HL-60 (cell line): ENCODE measurements around the gene KIAA1217.

Experiments
- DNase-seq, 2 experiments: peaks; one replicate each; pipeline ENCODE4 v3.0.0-alpha.2; 2010 to 2020; ENCODE audit warnings: low read depth in 1 of 2, low spot score in 1 of 2
- H3K27ac ChIP-seq: fragments of 250-450 bp; sonication (Bioruptor Pico); replicated peaks from 2 replicates; pipeline ENCODE4 v1.5.1; 2020; ENCODE audit warnings: mild to moderate bottlenecking, moderate library complexity
- H3K27me3 ChIP-seq: fragments of 250-450 bp; sonication (Bioruptor Pico); 2 replicates; pipeline ENCODE4 v1.5.1; 2021; ENCODE audit warnings: mild to moderate bottlenecking, moderate library complexity; ENCODE audit not compliant: insufficient read depth, poor library complexity, severe bottlenecking
- H3K4me3 ChIP-seq: replicated peaks from 2 replicates; pipeline ENCODE4 v1.5.1; 2011; ENCODE audit warnings: mild to moderate bottlenecking, control low read depth, low read length; ENCODE audit not compliant: insufficient read depth
- GABPA ChIP-seq: IDR thresholded peaks from 2 replicates; pipeline ENCODE4 v1.6.1; 2012; ENCODE audit warnings: low read depth
- POLR2AphosphoS5 ChIP-seq: IDR thresholded peaks from 2 replicates; pipeline ENCODE4 v1.6.1; 2012; ENCODE audit warnings: low read depth
- REST ChIP-seq: IDR thresholded peaks from 2 replicates; pipeline ENCODE4 v1.6.1; 2012; ENCODE audit warnings: low read depth; ENCODE audit not compliant: insufficient replicate concordance
- SPI1 ChIP-seq: IDR thresholded peaks from 2 replicates; pipeline ENCODE4 v1.6.1; 2012; ENCODE audit warnings: low read depth, mild to moderate bottlenecking, borderline replicate concordance
- TF ChIP-seq, protein P1 (sequence below): IDR thresholded peaks from one replicate; pipeline ENCODE4 v1.5.1; 2011; ENCODE audit warnings: low read length, control low read depth, inconsistent platforms; ENCODE audit not compliant: insufficient read depth

Gene KIAA1217

GRCh38 chr10:24292304-24293293, 83.7 kb downstream of the KIAA1217 start:
- H3K27ac ChIP-seq: no peak overlapping the region
- no peak for DNase-seq
- TF ChIP-seq, protein P1, sequence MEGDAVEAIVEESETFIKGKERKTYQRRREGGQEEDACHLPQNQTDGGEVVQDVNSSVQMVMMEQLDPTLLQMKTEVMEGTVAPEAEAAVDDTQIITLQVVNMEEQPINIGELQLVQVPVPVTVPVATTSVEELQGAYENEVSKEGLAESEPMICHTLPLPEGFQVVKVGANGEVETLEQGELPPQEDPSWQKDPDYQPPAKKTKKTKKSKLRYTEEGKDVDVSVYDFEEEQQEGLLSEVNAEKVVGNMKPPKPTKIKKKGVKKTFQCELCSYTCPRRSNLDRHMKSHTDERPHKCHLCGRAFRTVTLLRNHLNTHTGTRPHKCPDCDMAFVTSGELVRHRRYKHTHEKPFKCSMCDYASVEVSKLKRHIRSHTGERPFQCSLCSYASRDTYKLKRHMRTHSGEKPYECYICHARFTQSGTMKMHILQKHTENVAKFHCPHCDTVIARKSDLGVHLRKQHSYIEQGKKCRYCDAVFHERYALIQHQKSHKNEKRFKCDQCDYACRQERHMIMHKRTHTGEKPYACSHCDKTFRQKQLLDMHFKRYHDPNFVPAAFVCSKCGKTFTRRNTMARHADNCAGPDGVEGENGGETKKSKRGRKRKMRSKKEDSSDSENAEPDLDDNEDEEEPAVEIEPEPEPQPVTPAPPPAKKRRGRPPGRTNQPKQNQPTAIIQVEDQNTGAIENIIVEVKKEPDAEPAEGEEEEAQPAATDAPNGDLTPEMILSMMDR: no peak
- no peak for TF ChIP-seq GABPA
- no peak for TF ChIP-seq POLR2AphosphoS5
- no peak for TF ChIP-seq SPI1
- TF ChIP-seq REST: no peak
- no peaks in the 10 kb centered on the region for H3K27me3 ChIP-seq
- no peak overlapping the region for H3K4me3 ChIP-seq

GRCh38 chr10:24299578-24300260, 90.8 kb downstream of the KIAA1217 start:
- DNase-seq: no peak

More at GRCh38 chr10:24299578-24300260, 90.8 kb downstream of the KIAA1217 start:
- TF ChIP-seq POLR2AphosphoS5: no peak
- TF ChIP-seq, protein P1: no peak
- TF ChIP-seq REST: no peak
- TF ChIP-seq SPI1: no peak
- no peak for TF ChIP-seq GABPA
- Histone ChIP-seq H3K4me3 (no peak overlapping the region), H3K27ac (no peak overlapping the region), H3K27me3 (no peaks in the 10 kb centered on the region)
